B cell (primary cell): ENCODE results near the gene FSCN2.

Experiments used
- CTCF ChIP-seq: fragments of 200-600 bp; IDR thresholded peaks from one replicate; pipeline ENCODE4 v1.8.0; 2022; ENCODE audit warnings: antibody characterized with exemption, mild to moderate bottlenecking
- EZH2 ChIP-seq: IDR thresholded peaks from 2 replicates; pipeline ENCODE4 v1.6.1; 2012; ENCODE audit warnings: borderline replicate concordance, low read depth, mild to moderate bottlenecking, moderate library complexity, low read length; ENCODE audit not compliant: insufficient read depth, poor library complexity, severe bottlenecking

- TF ChIP-seq EZH2 (no peak), CTCF (no peak)
Measured at GRCh38 chr17:81492706-81493105, 35.5 kb upstream of the FSCN2 start.
